GM12801 (cell line): Measurements from ENCODE around the gene RUSF1.

Experiments
- TF ChIP-seq, protein P1 (sequence below): IDR thresholded peaks from one replicate; pipeline ENCODE4 v1.5.1; 2011; ENCODE audit warnings: control low read depth; ENCODE audit not compliant: insufficient read length; ENCODE audit errors: extremely low read depth

Gene RUSF1

DNA sequence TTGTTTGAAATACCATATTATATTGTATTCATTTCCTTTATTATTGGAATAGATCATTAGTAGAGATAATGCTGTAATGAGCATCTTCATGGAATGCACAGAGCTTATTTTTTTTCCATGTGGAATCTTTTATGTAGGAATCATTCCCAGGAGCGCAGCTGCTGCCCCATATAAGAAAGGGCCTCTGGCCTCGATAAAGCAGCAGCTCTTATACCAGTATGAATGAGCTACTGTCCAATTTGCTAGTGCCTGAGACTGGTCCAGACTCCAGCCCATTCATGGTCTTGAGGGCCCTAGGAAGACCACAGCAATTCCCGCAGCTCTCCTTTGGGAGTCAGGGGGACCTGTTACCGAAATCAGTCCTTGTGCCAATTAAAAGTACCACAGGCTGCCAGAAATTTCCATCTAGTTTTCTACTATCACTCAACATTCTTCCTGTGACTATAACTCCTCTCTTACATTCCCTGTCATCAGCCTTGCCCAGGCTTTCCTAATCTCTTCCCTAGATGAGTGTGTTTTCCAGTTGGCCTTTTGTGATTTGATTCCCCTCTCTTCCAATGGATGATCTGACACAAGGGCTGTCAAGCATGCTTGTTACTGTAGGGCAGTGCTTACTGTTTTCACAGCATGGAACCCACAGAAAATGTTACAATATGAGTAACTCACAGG lies 67.5 kb downstream of the RUSF1 start:
- TF ChIP-seq, protein P1, sequence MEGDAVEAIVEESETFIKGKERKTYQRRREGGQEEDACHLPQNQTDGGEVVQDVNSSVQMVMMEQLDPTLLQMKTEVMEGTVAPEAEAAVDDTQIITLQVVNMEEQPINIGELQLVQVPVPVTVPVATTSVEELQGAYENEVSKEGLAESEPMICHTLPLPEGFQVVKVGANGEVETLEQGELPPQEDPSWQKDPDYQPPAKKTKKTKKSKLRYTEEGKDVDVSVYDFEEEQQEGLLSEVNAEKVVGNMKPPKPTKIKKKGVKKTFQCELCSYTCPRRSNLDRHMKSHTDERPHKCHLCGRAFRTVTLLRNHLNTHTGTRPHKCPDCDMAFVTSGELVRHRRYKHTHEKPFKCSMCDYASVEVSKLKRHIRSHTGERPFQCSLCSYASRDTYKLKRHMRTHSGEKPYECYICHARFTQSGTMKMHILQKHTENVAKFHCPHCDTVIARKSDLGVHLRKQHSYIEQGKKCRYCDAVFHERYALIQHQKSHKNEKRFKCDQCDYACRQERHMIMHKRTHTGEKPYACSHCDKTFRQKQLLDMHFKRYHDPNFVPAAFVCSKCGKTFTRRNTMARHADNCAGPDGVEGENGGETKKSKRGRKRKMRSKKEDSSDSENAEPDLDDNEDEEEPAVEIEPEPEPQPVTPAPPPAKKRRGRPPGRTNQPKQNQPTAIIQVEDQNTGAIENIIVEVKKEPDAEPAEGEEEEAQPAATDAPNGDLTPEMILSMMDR: no peak

DNA sequence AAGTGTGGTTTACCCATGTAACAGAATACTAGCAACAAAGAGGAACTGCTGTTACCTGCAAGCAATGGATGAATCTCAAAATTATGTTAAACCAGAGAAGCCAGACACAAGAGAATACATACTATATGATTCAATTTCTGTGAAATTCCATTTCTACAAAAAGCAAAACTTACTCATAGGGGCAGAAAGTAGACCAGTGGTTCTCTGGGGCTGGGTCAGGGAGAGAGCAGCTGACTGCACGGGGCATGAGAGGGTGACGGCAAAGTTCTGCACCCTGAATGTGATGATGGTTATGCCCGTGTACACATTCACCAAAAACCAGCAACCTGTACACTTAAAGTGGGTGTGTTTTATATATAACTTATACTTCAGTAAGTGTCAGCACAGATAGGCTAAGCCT lies 68.7 kb downstream of the RUSF1 start:
- TF ChIP-seq, protein P1: no peak
